Measurements from ENCODE around the gene GRID2. TPM values are rescaled to one million over a fixed set of nuclear protein-coding genes. Genes with fewer than 3 reads are reported as not detected.

Gene GRID2
- total RNA-seq, 1 donor from 2014 or later = 1.3 TPM

DNA sequence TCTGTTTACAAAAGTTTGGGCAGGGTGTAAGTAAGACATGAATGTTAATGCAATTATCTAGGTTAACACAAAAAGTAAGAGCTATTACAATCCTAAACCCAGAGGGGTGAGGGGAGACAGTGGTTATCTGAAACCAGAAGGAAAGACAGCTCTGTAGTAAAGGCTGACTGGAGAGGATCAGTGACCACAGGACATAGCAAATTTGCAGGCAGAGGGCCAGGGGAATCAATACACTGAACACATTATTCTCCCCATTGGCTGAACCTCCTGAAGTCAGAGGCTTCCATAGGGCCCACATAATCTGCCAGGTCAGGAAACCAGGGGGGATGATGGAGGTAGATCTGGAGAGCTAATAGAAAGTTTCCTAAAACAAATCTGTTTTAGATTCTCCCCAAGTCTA, 835.4 kb downstream of the GRID2 start:
- no peaks in the 10 kb centered on the region for H3K27me3 Mint-ChIP-seq (ENCODE audit: low read depth)
- no peaks in the 10 kb centered on the region for H3K4me1 Mint-ChIP-seq

DNA sequence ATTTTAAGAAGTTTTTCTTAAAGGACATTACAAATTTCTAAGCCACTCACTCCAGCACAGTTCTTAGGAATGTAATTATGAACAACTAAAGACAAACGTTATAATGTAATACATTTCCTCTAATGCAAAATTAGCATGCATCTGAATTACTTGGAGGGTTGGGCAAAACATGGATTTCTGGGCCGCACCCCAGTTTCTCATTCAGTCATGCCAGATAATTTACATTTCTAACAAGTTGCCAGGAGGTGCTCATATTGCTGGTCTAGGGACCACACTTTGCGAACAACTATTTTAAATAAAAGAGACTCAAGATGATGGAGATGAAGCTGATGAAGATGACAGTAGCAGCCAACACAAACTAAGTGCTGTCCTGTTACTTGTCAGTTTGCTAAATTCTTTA, 840.1 kb downstream of the GRID2 start:
- TF ChIP-seq, protein P1, sequence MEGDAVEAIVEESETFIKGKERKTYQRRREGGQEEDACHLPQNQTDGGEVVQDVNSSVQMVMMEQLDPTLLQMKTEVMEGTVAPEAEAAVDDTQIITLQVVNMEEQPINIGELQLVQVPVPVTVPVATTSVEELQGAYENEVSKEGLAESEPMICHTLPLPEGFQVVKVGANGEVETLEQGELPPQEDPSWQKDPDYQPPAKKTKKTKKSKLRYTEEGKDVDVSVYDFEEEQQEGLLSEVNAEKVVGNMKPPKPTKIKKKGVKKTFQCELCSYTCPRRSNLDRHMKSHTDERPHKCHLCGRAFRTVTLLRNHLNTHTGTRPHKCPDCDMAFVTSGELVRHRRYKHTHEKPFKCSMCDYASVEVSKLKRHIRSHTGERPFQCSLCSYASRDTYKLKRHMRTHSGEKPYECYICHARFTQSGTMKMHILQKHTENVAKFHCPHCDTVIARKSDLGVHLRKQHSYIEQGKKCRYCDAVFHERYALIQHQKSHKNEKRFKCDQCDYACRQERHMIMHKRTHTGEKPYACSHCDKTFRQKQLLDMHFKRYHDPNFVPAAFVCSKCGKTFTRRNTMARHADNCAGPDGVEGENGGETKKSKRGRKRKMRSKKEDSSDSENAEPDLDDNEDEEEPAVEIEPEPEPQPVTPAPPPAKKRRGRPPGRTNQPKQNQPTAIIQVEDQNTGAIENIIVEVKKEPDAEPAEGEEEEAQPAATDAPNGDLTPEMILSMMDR (conservative IDR thresholded peaks at IDR 0.05) = no peak
- H3K4me1 Mint-ChIP-seq = peaks cover 12% of the 10 kb centered on the region
- no peak for DNase-seq (ENCODE audit: low read depth, low spot score)
- no peaks in the 10 kb centered on the region for H3K9me3 Mint-ChIP-seq
- no peak overlapping the region for H3K27ac Mint-ChIP-seq (ENCODE audit: unreplicated experiment)
- no peaks in the 10 kb centered on the region for H3K36me3 Mint-ChIP-seq (ENCODE audit: low read depth)
- no peak overlapping the region for H3K4me3 Mint-ChIP-seq
- H3K27me3 Mint-ChIP-seq (ENCODE audit: low read depth) = no peaks in the 10 kb centered on the region

More for the DNA sequence above, 835.4 kb downstream of the GRID2 start:
- Mint-ChIP-seq H3K27ac (ENCODE audit: unreplicated experiment) (no peak overlapping the region), H3K36me3 (ENCODE audit: low read depth) (no peaks in the 10 kb centered on the region), H3K4me3 (no peak overlapping the region), H3K9me3 (no peaks in the 10 kb centered on the region)
- DNase-seq (ENCODE audit: low read depth, low spot score) = no peak
- TF ChIP-seq, protein P1 (conservative IDR thresholded peaks at IDR 0.05) = no peak

DNA sequence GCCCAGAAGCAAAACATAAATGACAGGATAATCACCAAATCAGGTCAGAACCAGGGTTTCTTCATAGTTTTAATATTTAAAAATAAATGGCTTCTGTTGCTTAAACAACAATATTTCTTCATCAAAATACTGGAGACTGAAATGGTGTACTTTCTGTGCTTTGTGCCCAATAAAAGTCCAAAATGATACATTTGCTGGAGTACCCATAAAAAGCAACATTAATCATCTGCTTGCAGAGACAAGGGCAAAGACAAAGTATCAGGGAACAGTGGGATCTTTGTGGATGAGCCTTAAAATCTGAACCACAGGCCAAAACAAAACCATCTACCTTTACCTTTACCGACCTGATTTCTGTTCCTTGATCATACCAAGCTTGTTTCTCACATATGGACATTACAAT, 840.9 kb downstream of the GRID2 start:
- no peak for DNase-seq (ENCODE audit: low read depth, low spot score)
- H3K4me3 Mint-ChIP-seq = no peak overlapping the region
- no peaks in the 10 kb centered on the region for H3K27me3 Mint-ChIP-seq (ENCODE audit: low read depth)
- TF ChIP-seq, protein P1 (conservative IDR thresholded peaks at IDR 0.05) = no peak
- H3K9me3 Mint-ChIP-seq = no peaks in the 10 kb centered on the region
- peaks cover 12% of the 10 kb centered on the region for H3K4me1 Mint-ChIP-seq
- H3K36me3 Mint-ChIP-seq (ENCODE audit: low read depth) = no peaks in the 10 kb centered on the region
- no peak overlapping the region for H3K27ac Mint-ChIP-seq (ENCODE audit: unreplicated experiment)

DNA sequence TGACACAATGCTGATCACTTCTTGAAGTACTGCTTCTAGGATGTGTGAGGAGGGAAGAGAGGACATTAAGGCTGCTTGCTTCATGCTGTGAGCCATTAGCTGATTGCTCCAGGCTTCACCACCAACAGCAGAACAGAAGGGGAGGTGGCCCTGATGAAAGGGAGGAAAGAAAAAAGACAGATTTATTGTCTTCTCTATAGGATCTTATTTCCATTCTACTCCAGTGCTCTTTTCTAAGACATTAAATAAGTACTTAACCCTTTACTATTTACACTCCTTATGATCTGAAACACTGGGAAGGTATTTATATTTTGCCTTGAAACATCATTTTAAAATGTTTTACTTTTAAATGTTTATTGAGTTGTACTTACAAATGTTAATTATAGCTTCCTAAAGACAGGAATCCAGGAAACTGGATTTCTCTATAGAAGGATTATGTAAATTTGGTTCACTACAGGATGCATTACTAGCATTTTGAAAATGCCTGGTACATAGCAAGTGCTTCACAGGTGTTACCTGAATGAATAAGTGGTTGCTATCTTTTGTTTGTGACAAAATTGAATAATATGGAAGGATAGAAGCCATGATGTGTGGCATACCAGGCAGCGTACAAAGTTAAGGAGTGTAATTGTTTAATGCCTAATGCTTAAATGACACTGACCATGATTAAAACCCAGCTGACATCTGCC, 843.9 kb downstream of the GRID2 start:
- H3K9me3 Mint-ChIP-seq = no peaks in the 10 kb centered on the region
- H3K4me3 Mint-ChIP-seq = no peak overlapping the region
- peaks cover 12% of the 10 kb centered on the region for H3K4me1 Mint-ChIP-seq
- H3K27ac Mint-ChIP-seq (ENCODE audit: unreplicated experiment) = no peak overlapping the region
- no peaks in the 10 kb centered on the region for H3K36me3 Mint-ChIP-seq (ENCODE audit: low read depth)
- no peak for DNase-seq (ENCODE audit: low read depth, low spot score)
- TF ChIP-seq, protein P1 (conservative IDR thresholded peaks at IDR 0.05) = no peak
- H3K27me3 Mint-ChIP-seq (ENCODE audit: low read depth) = no peaks in the 10 kb centered on the region

DNA sequence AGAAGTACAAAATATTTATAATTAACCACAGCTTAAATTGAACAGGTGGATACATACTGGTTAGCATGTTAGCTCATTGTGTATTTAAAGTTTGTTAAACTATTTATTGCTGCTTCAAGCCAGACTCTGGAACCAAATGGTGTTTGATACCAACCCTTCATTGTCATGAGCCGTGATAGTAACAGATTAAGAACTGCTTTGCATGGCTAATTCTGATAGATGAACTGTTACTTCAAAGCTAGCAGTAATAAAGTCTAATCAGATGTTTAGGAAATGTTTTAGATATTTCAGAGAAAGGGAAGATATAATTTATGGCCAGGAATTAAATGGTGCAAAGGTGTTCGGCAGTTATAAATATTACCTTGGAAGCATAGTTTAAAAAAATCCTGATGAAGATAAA, 848.7 kb downstream of the GRID2 start:
- Mint-ChIP-seq H3K4me1 (peaks cover 3% of the 10 kb centered on the region), H3K36me3 (ENCODE audit: low read depth) (no peaks in the 10 kb centered on the region), H3K27me3 (ENCODE audit: low read depth) (no peaks in the 10 kb centered on the region), H3K27ac (ENCODE audit: unreplicated experiment) (no peak overlapping the region), H3K9me3 (no peaks in the 10 kb centered on the region), H3K4me3 (no peak overlapping the region)
- TF ChIP-seq, protein P1 (conservative IDR thresholded peaks at IDR 0.05) = no peak
- no peak for DNase-seq (ENCODE audit: low read depth, low spot score)

Data from neural crest cell (in vitro differentiated cells).